CD4-positive, alpha-beta memory T cell (primary cell): ENCODE data around the gene SSU72. TPM values are rescaled to one million over a fixed set of nuclear protein-coding genes. Genes with fewer than 3 reads are reported as not detected.

Experiments used
- CTCF ChIA-PET: fragments of 350-600 bp; sonication (Branson Sonifier 250); formaldehyde crosslinking; loops from one replicate; lab custom pipeline; 2021; ENCODE audit warnings: inconsistent platforms; ENCODE audit not compliant: partially characterized antibody; lab: Charles Lee
- POLR2A ChIA-PET: fragments of 350-600 bp; sonication (Branson Sonifier 250); formaldehyde crosslinking; loops from one replicate; lab custom pipeline; 2021; ENCODE audit not compliant: partially characterized antibody; lab: Charles Lee
- DNase-seq, 5 donors: peaks; one replicate each; pipeline versions ENCODE4 v3.0.0 to v3.0.0-alpha.2; 2020 to 2022; ENCODE audit warnings: mixed read lengths in 1 of 5
- H3K27ac ChIP-seq: one replicate; pipeline ENCODE4 v1.7.0; 2013; ENCODE audit warnings: low read depth, low read length
- H3K27me3 ChIP-seq: 2 replicates; pipeline ENCODE4 v1.7.0; 2013; ENCODE audit warnings: mild to moderate bottlenecking, low read length, moderate library complexity; ENCODE audit not compliant: insufficient read depth
- H3K36me3 ChIP-seq: 2 replicates; pipeline ENCODE4 v1.7.0; 2013; ENCODE audit warnings: mild to moderate bottlenecking, low read length, moderate library complexity; ENCODE audit not compliant: insufficient read depth
- H3K4me1 ChIP-seq: 2 replicates; pipeline ENCODE4 v1.7.0; 2013; ENCODE audit warnings: mild to moderate bottlenecking, low read length, moderate library complexity; ENCODE audit not compliant: insufficient read depth
- H3K4me3 ChIP-seq, 2 donors: one replicate each; pipeline ENCODE4 v1.7.0; 2013; ENCODE audit warnings: low read length in 2 of 2, mild to moderate bottlenecking in 1 of 2
- H3K9me3 ChIP-seq, 2 donors: one replicate each; pipeline ENCODE4 v1.7.0; 2013; ENCODE audit warnings: low read length in 2 of 2, control low read depth in 1 of 2; ENCODE audit not compliant: control insufficient read depth in 1 of 2
- H3K27ac Mint-ChIP-seq, 7 donors: one replicate each; pipeline ENCODE4 v1.8.0; 2020 to 2021; ENCODE audit warnings: mixed read lengths in 7 of 7, mild to moderate bottlenecking in 6 of 7, inconsistent platforms in 3 of 7, moderate library complexity in 3 of 7
- H3K27me3 Mint-ChIP-seq, 2 donors: one replicate each; pipeline ENCODE4 v1.8.0; 2020 to 2021; ENCODE audit warnings: mixed read lengths in 2 of 2
- H3K36me3 Mint-ChIP-seq, 2 donors: one replicate each; pipeline ENCODE4 v1.8.0; 2020 to 2021; ENCODE audit warnings: mixed read lengths in 2 of 2, inconsistent platforms in 1 of 2, mild to moderate bottlenecking in 1 of 2
- H3K4me1 Mint-ChIP-seq, 4 donors: one replicate each; pipeline ENCODE4 v1.8.0; 2020 to 2021; ENCODE audit warnings: mixed read lengths in 4 of 4, mild to moderate bottlenecking in 1 of 4
- H3K4me3 Mint-ChIP-seq, 8 donors: one replicate each; pipeline ENCODE4 v1.8.0; 2020 to 2021; ENCODE audit warnings: mixed read lengths in 8 of 8, mild to moderate bottlenecking in 7 of 8, moderate library complexity in 6 of 8, inconsistent platforms in 3 of 8
- H3K9me3 Mint-ChIP-seq, 8 donors: one replicate each; pipeline ENCODE4 v1.8.0; 2020 to 2021; ENCODE audit warnings: mixed read lengths in 8 of 8, mild to moderate bottlenecking in 5 of 8, inconsistent platforms in 3 of 8, moderate library complexity in 1 of 8
- intact Hi-C: fragments of 100-400 bp; cut with micrococcal nuclease; formaldehyde crosslinking; loops from one replicate; pipeline ENCODE4 v1.15.1; 2023
- polyA plus RNA-seq, 2 donors: library from polyadenylated mRNA; unstranded; fragments of 300-500 nt; fragmentation: Illumina TruSeq; gene quantifications; one replicate each; pipeline ENCODE4 v1.2.3, GENCODE V29; 2021
- total RNA-seq, 2 experiments: library from RNA; stranded (reverse); gene quantifications; one replicate each; pipeline ENCODE4 v1.2.3, GENCODE V29; 2021

The SSU72 gene
- 100 to 1,000 TPM; 128 to 132 TPM for total RNA-seq
- 100 to 1,000 TPM; 202 to 209 TPM for polyA plus RNA-seq

DNA sequence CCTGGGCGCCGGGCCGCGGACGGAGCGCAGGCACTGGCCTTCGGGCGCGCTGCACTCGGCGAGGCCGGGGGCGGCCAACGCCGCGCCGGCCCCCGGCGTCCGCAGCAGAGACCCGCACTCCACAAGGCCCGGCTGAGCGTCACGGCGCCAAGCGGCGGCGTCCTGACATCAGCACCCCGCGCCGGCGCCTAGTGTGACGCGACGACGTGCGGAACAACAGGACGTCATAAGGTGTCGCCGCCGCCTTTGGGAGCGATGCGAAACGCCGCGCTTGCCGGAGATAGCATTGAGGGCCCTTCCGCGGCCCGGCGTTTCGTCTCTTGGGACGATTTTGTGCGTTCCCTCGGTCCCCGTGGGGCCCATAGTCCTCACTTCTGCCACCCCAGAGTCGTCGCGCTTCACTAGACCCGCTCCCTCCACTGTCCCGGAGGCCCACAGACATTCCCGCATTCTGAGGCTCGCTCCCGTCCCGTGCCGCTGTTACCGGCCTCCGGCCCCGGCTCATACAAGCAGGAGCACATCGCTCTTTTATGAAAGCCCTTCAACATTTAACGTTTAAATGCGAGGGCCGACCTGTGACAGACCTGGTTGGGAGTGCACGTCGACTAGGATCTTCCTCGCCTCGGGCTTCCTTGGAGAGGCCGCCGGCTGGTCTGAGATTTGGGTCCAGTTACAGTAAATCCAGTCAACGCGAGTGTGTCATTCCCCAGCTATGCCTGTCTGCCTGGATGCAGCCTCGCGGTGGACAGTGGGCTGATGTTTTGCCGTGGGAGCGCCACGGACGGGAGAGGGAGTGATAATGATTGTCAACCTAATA, at the start of gene SSU72:
SSU72 (minus strand) TSS at position 143 of the 817 bp plus-strand sequence. CDS start 306 bp downstream, outside the sequence.
- Mint-ChIP-seq H3K4me3 (peak within 1 kb of the TSS; percentile 96 to 99 (median 98)), H3K27me3 (no peaks in the 10 kb centered on the region), H3K9me3 (peaks cover 0 to 7% (median 0%) of the 10 kb centered on the region in 8 donors), H3K27ac (peak within 1 kb of the TSS; percentile 97 to 100 (median 99)), H3K4me1 (peaks cover 12 to 38% (median 25%) of the 10 kb centered on the region in 4 donors), H3K36me3 (peaks cover 7 to 23% of the 10 kb centered on the region in 2 donors)
- peaks cover 7% of the 10 kb centered on the region for H3K36me3 ChIP-seq
- peak within 1 kb of the TSS; percentile 99 for H3K27ac ChIP-seq
- peak; percentile 91 to 95 (median 94) for DNase-seq
- intact Hi-C loops: loop anchor here (1.0 to 10.0 kb wide), 6 partner anchors 24 to 104 kb away; partner anchors contain the start of genes ATAD3A, ATAD3B, CDK11B and MIB2
- no peaks in the 10 kb centered on the region for H3K27me3 ChIP-seq
- H3K4me3 ChIP-seq: peak within 1 kb of the TSS; percentile 97
- H3K9me3 ChIP-seq: no peaks in the 10 kb centered on the region
- ChIA-PET CTCF (interaction anchor here (1.4 kb wide), 1 partner anchor 55 kb away, joined by 4 read pairs; no protein-coding TSS in a partner anchor), POLR2A (interaction anchor here (0.9 to 8.3 kb wide), 5 partner anchors 10 to 175 kb away, joined by 3 to 61 read pairs (median 5); partner anchors contain the start of gene MIB2)
- peaks cover 43% of the 10 kb centered on the region for H3K4me1 ChIP-seq

GRCh38 chr1:1623631-1624442, 49.2 kb upstream of the SSU72 start:
- Mint-ChIP-seq H3K4me3 (no peak overlapping the region), H3K27ac (no peak overlapping the region), H3K36me3 (no peaks in the 10 kb centered on the region), H3K27me3 (no peaks in the 10 kb centered on the region), H3K9me3 (no peaks in the 10 kb centered on the region), H3K4me1 (peaks cover 0 to 15% (median 2%) of the 10 kb centered on the region in 4 donors)
- intact Hi-C loops: no loop called here
- Histone ChIP-seq H3K4me1 (peaks cover 5% of the 10 kb centered on the region), H3K27me3 (no peaks in the 10 kb centered on the region), H3K36me3 (no peaks in the 10 kb centered on the region), H3K27ac (no peak overlapping the region), H3K4me3 (no peak overlapping the region), H3K9me3 (no peaks in the 10 kb centered on the region)
- CTCF ChIA-PET: no interaction called here
- no peak for DNase-seq
- POLR2A ChIA-PET: interaction anchor here (0.6 kb wide), 1 partner anchor 682 kb away, joined by 3 read pairs; no protein-coding TSS in a partner anchor

DNA sequence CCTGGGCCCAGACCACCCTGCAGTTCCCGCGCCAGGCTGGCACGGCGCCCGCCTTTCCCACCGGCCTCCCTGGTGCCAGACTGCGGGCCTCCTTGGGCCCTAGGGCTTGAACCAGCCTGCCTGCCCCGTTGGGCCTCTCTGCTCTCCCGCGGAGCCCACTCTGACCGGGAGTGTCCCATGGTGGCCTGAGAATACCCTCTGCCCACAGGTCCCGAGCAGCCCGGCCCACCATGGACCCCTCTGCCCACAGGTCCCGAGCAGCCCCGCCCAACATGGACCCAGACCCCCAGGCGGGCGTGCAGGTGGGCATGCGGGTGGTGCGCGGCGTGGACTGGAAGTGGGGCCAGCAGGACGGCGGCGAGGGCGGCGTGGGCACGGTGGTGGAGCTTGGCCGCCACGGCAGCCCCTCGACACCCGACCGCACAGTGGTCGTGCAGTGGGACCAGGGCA, 48.5 kb upstream of the SSU72 start:
- Histone ChIP-seq H3K36me3 (no peaks in the 10 kb centered on the region), H3K4me1 (no peaks in the 10 kb centered on the region), H3K4me3 (no peak overlapping the region), H3K27me3 (no peaks in the 10 kb centered on the region), H3K9me3 (no peaks in the 10 kb centered on the region), H3K27ac (no peak overlapping the region)
- CTCF ChIA-PET: interaction anchor here (0.6 kb wide), 1 partner anchor 16 kb away, joined by 3 read pairs; no protein-coding TSS in a partner anchor
- Mint-ChIP-seq H3K27me3 (no peaks in the 10 kb centered on the region), H3K4me3 (no peak overlapping the region), H3K4me1 (peaks cover 0 to 15% (median 2%) of the 10 kb centered on the region in 4 donors), H3K36me3 (no peaks in the 10 kb centered on the region), H3K27ac (no peak overlapping the region), H3K9me3 (no peaks in the 10 kb centered on the region)
- intact Hi-C loops: no loop called here
- POLR2A ChIA-PET: interaction anchor here (0.8 kb wide), 1 partner anchor 8 kb away, joined by 3 read pairs; no protein-coding TSS in a partner anchor
- DNase-seq: no peak

DNA sequence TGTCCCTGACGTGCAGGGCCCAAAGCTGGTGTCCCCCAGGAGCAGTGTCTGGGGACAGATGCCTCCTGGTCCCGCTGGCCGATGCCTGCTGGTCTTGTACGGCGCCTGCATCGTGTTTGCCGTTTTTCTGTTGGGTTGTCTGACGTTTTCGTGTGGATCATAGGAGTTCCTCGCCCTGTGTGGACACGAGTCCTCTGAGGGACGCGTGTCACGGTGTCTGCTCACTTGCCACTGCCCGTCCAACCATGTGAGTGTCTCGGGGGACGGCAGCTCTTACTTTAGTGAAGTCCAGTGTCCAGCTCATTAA, 48.1 kb upstream of the SSU72 start:
- intact Hi-C loops: no loop called here
- DNase-seq: peak in 1 of 5 donors; percentile 21
- Histone ChIP-seq H3K36me3 (no peaks in the 10 kb centered on the region), H3K4me3 (no peak overlapping the region), H3K27ac (no peak overlapping the region), H3K4me1 (no peaks in the 10 kb centered on the region), H3K9me3 (no peaks in the 10 kb centered on the region), H3K27me3 (no peaks in the 10 kb centered on the region)
- Mint-ChIP-seq H3K9me3 (no peaks in the 10 kb centered on the region), H3K27me3 (no peaks in the 10 kb centered on the region), H3K27ac (peak overlapping the region in 2 of 7 donors; percentile 15 to 46), H3K4me1 (peaks cover 0 to 12% (median 2%) of the 10 kb centered on the region in 4 donors), H3K36me3 (no peaks in the 10 kb centered on the region), H3K4me3 (peak overlapping the region in 1 of 8 donors; percentile 20)
- ChIA-PET CTCF (interaction anchor here (0.6 kb wide), 1 partner anchor 16 kb away, joined by 3 read pairs; no protein-coding TSS in a partner anchor), POLR2A (interaction anchor here (0.8 kb wide), 1 partner anchor 8 kb away, joined by 3 read pairs; no protein-coding TSS in a partner anchor)

DNA sequence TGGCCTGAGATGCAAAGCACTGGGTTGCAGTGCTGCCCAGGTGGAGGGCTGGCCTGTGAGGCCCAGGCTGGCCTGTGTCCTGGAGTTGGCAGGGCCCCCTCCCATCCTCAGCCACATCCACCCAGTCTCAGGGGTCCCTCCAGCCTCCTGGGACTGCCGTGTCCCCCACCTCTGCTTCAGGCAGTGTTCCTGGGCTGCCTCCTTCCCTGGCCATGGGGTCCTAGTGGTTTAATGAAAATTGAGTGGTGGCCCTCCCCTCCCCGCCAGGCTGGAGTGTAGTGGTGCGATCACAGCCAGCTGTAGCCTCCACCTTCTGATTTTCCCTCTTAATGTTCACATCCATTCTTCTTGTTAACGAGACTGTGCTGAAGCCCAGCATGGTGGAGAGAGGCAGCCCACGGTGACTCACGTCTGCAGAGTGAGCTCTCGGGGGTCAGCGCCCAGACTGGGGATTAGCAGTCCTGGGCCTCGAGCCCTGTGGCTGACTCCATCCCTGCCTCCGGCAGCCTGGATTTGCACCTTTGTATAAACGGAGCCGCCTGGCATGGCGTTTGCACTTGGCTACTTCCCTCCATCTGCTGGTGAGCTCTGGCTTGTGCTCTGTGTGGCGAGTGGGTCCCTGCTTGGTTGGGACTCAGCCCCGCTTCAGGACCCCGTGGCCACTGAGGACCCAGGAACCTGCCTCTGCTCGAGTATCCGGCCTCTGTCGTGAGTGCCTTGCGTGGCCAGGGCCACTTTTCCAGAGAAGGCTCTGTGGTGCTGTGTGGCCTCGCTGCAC, 47.5 kb upstream of the SSU72 start:
- no peaks in the 10 kb centered on the region for H3K36me3 Mint-ChIP-seq
- H3K4me1 Mint-ChIP-seq: peaks cover 2 to 16% (median 4%) of the 10 kb centered on the region in 4 donors
- DNase-seq: peak in 1 of 5 donors; percentile 27
- no peak overlapping the region for H3K27ac ChIP-seq
- no peaks in the 10 kb centered on the region for H3K27me3 ChIP-seq
- H3K9me3 Mint-ChIP-seq: no peaks in the 10 kb centered on the region
- H3K4me1 ChIP-seq: peaks cover 2% of the 10 kb centered on the region
- H3K27me3 Mint-ChIP-seq: no peaks in the 10 kb centered on the region
- ChIA-PET CTCF (interaction anchor here (0.6 to 1.6 kb wide), 2 partner anchors 8 to 15 kb away, joined by 3 to 5 read pairs; no protein-coding TSS in a partner anchor), POLR2A (interaction anchor here (0.8 kb wide), 1 partner anchor 9 kb away, joined by 3 read pairs; no protein-coding TSS in a partner anchor)
- intact Hi-C loops: no loop called here
- H3K4me3 ChIP-seq: no peak overlapping the region
- no peaks in the 10 kb centered on the region for H3K36me3 ChIP-seq
- H3K9me3 ChIP-seq: no peaks in the 10 kb centered on the region
- H3K4me3 Mint-ChIP-seq: no peak overlapping the region
- peak overlapping the region in 3 of 7 donors; percentile 15 to 54 (median 29) for H3K27ac Mint-ChIP-seq
